NB4 (cell line): Measurements from ENCODE around the gene RNF220.

Experiments
- CTCF ChIP-seq: IDR thresholded peaks from one replicate; pipeline ENCODE4 v1.5.1; 2012; ENCODE audit warnings: low read depth, low read length
- MAX ChIP-seq: IDR thresholded peaks from 2 replicates; pipeline ENCODE4 v1.6.1; 2011; ENCODE audit warnings: low read depth, low read length
- POLR2A ChIP-seq: IDR thresholded peaks from 2 replicates; pipeline ENCODE4 v1.6.1; 2011; ENCODE audit warnings: mild to moderate bottlenecking; ENCODE audit not compliant: insufficient read length; ENCODE audit errors: extremely low read depth

GRCh38 chr1:44505210-44505993 is 100.3 kb downstream of the RNF220 start:
- TF ChIP-seq CTCF: no peak
- TF ChIP-seq MAX: no peak
- no peak for TF ChIP-seq POLR2A
